Neural progenitor cell (in vitro differentiated cells): ENCODE data around the gene EXOG. TPM values are rescaled to one million over a fixed set of nuclear protein-coding genes. Genes with fewer than 3 reads are reported as not detected.

Experiments used
- DNase-seq: peaks from one replicate; pipeline ENCODE4 v3.0.0-alpha.2; 2016; ENCODE audit warnings: low spot score
- H2AFZ ChIP-seq: fragments of 200-600 bp; sonication (generic); replicated peaks from 2 replicates; pipeline ENCODE4 v1.6.1; 2016; ENCODE audit warnings: antibody characterized with exemption
- H3F3A ChIP-seq: fragments of 200-600 bp; sonication (generic); 2 replicates; pipeline ENCODE4 v1.6.1; 2016; ENCODE audit warnings: antibody characterized with exemption, low read depth
- H3K27ac ChIP-seq: fragments of 200-600 bp; sonication (generic); 2 replicates; pipeline ENCODE4 v1.5.1; 2016; ENCODE audit warnings: mild to moderate bottlenecking
- H3K27me3 ChIP-seq: fragments of 200-600 bp; sonication (generic); 2 replicates; pipeline ENCODE4 v1.6.1; 2016; ENCODE audit warnings: mild to moderate bottlenecking, moderate library complexity
- H3K36me3 ChIP-seq: fragments of 200-600 bp; sonication (generic); 2 replicates; pipeline ENCODE4 v1.5.1; 2016
- H3K4me1 ChIP-seq: fragments of 200-600 bp; sonication (generic); 2 replicates; pipeline ENCODE4 v1.6.1; 2016; ENCODE audit warnings: mixed run types
- H3K4me2 ChIP-seq: fragments of 200-600 bp; sonication (generic); 2 replicates; pipeline ENCODE4 v1.6.1; 2016
- H3K4me3 ChIP-seq: fragments of 200-600 bp; sonication (generic); 2 replicates; pipeline ENCODE4 v1.5.1; 2016
- H3K79me2 ChIP-seq: fragments of 200-600 bp; sonication (generic); 2 replicates; pipeline ENCODE4 v1.6.1; 2016; ENCODE audit warnings: low read depth
- H3K9ac ChIP-seq: fragments of 200-600 bp; sonication (generic); 2 replicates; pipeline ENCODE4 v1.6.1; 2016
- H3K9me3 ChIP-seq: fragments of 200-600 bp; sonication (generic); 2 replicates; pipeline ENCODE4 v1.5.1; 2016; ENCODE audit warnings: low read depth
- H4K20me1 ChIP-seq: fragments of 200-600 bp; sonication (generic); 2 replicates; pipeline ENCODE4 v1.6.1; 2016; ENCODE audit warnings: low read depth
- H3K27ac Mint-ChIP-seq: 3 replicates; pipeline ENCODE4 v1.8.0; 2021; ENCODE audit warnings: mixed read lengths
- H3K27me3 Mint-ChIP-seq: 2 replicates; pipeline ENCODE4 v1.8.0; 2022; ENCODE audit warnings: low read depth, mild to moderate bottlenecking, inconsistent platforms, moderate library complexity, mixed read lengths; ENCODE audit not compliant: insufficient read depth
- H3K36me3 Mint-ChIP-seq: 3 replicates; pipeline ENCODE4 v1.8.0; 2021; ENCODE audit warnings: mixed read lengths
- H3K4me1 Mint-ChIP-seq: 3 replicates; pipeline ENCODE4 v1.8.0; 2021; ENCODE audit warnings: mixed read lengths
- H3K4me3 Mint-ChIP-seq: 3 replicates; pipeline ENCODE4 v1.8.0; 2021; ENCODE audit warnings: mild to moderate bottlenecking, moderate library complexity, mixed read lengths
- H3K9me3 Mint-ChIP-seq: 3 replicates; pipeline ENCODE4 v1.8.0; 2020; ENCODE audit warnings: mixed read lengths
- CTCF ChIP-seq: fragments of 200-600 bp; sonication (generic); IDR thresholded peaks from 2 replicates; pipeline ENCODE4 v1.5.1; 2017; ENCODE audit warnings: antibody characterized with exemption, mild to moderate bottlenecking
- EZH2 ChIP-seq: fragments of 200-600 bp; sonication (generic); IDR thresholded peaks from 2 replicates; pipeline ENCODE4 v1.6.1; 2017; ENCODE audit warnings: antibody characterized with exemption, mild to moderate bottlenecking, moderate library complexity
- EZH2phosphoT487 ChIP-seq: fragments of 200-600 bp; sonication (generic); IDR thresholded peaks from 2 replicates; pipeline ENCODE4 v1.6.1; 2017; ENCODE audit warnings: antibody characterized with exemption
- total RNA-seq: library from RNA; depleted of rRNA; stranded (reverse); fragments of >200 nt; gene quantifications from 2 replicates; pipeline ENCODE4 v1.2.3, GENCODE V29; 2015; ENCODE audit warnings: low replicate concordance

The EXOG gene
- total RNA-seq, 1 donor from 2014 or later: 11.6 TPM

- no peaks in the 10 kb centered on the region for H3K4me1 ChIP-seq
- no peak overlapping the region for H3K4me3 ChIP-seq
- Mint-ChIP-seq H3K4me3 (no peak overlapping the region), H3K9me3 (peaks cover 68% of the 10 kb centered on the region), H3K36me3 (peaks cover 51% of the 10 kb centered on the region), H3K27ac (no peak overlapping the region), H3K4me1 (no peaks in the 10 kb centered on the region), H3K27me3 (no peaks in the 10 kb centered on the region)
- H3K79me2 ChIP-seq: peaks cover 100% of the 10 kb centered on the region
- TF ChIP-seq CTCF (no peak), EZH2 (no peak), EZH2phosphoT487 (no peak)
- no peaks in the 10 kb centered on the region for H3K36me3 ChIP-seq
- H2AFZ ChIP-seq: no peak overlapping the region
- H4K20me1 ChIP-seq: peaks cover 29% of the 10 kb centered on the region
- H3K27ac ChIP-seq: no peak overlapping the region
- no peaks in the 10 kb centered on the region for H3K27me3 ChIP-seq
- peaks cover 18% of the 10 kb centered on the region for H3K9me3 ChIP-seq
- no peak overlapping the region for H3K9ac ChIP-seq
- H3F3A ChIP-seq: no peaks in the 10 kb centered on the region
- DNase-seq: no peak
- H3K4me2 ChIP-seq: no peak overlapping the region
Observed at GRCh38 chr3:38465588-38466154, 30.5 kb upstream of the EXOG start.

DNA sequence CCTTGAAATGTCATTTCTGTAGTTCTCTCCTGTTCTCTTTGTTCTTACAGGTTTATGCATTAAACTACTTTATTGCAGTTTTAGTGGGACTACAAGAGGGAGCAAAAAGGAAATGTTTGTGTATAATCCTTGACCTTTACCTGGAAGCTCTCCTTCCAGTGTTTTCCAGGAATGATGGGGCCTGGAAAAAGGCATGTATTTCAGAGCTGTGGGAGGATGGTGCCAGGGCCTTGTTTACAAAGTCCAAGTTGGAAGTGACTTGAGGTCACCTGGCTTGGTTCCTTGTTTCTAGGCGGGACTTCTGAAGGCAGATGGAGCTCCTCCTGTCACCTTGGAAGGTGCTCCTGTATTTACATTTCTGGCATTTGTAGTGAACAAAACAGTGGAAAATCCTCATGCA lies 27.4 kb upstream of the EXOG start:
- H3K4me3 ChIP-seq: no peak overlapping the region
- H3K27me3 ChIP-seq: no peaks in the 10 kb centered on the region
- H3K36me3 ChIP-seq: no peaks in the 10 kb centered on the region
- TF ChIP-seq CTCF (no peak), EZH2 (no peak), EZH2phosphoT487 (no peak)
- H3F3A ChIP-seq: no peaks in the 10 kb centered on the region
- H3K27me3 Mint-ChIP-seq: no peaks in the 10 kb centered on the region
- no peak overlapping the region for H3K9ac ChIP-seq
- peaks cover 26% of the 10 kb centered on the region for H4K20me1 ChIP-seq
- H3K4me1 ChIP-seq: no peaks in the 10 kb centered on the region
- peaks cover 20% of the 10 kb centered on the region for H3K9me3 ChIP-seq
- H3K27ac ChIP-seq: no peak overlapping the region
- H3K79me2 ChIP-seq: peaks cover 100% of the 10 kb centered on the region
- no peak overlapping the region for H3K4me3 Mint-ChIP-seq
- no peak overlapping the region for H2AFZ ChIP-seq
- H3K36me3 Mint-ChIP-seq: peaks cover 52% of the 10 kb centered on the region
- peaks cover 3% of the 10 kb centered on the region for H3K4me1 Mint-ChIP-seq
- peaks cover 67% of the 10 kb centered on the region for H3K9me3 Mint-ChIP-seq
- H3K27ac Mint-ChIP-seq: no peak overlapping the region
- DNase-seq: no peak
- H3K4me2 ChIP-seq: no peak overlapping the region

- H3K4me1 ChIP-seq: no peaks in the 10 kb centered on the region
- peaks cover 20% of the 10 kb centered on the region for H3K9me3 ChIP-seq
- no peaks in the 10 kb centered on the region for H3K27me3 ChIP-seq
- peaks cover 100% of the 10 kb centered on the region for H3K79me2 ChIP-seq
- H2AFZ ChIP-seq: no peak overlapping the region
- no peak overlapping the region for H3K27ac Mint-ChIP-seq
- H3K9ac ChIP-seq: no peak overlapping the region
- peaks cover 63% of the 10 kb centered on the region for H3K9me3 Mint-ChIP-seq
- no peaks in the 10 kb centered on the region for H3K27me3 Mint-ChIP-seq
- no peak overlapping the region for H3K4me2 ChIP-seq
- peaks cover 3% of the 10 kb centered on the region for H3K4me1 Mint-ChIP-seq
- peaks cover 37% of the 10 kb centered on the region for H4K20me1 ChIP-seq
- no peak for TF ChIP-seq CTCF
- TF ChIP-seq EZH2phosphoT487: no peak
- no peak for TF ChIP-seq EZH2
- no peaks in the 10 kb centered on the region for H3F3A ChIP-seq
- DNase-seq: no peak
- no peaks in the 10 kb centered on the region for H3K36me3 ChIP-seq
- H3K4me3 Mint-ChIP-seq: no peak overlapping the region
- H3K27ac ChIP-seq: no peak overlapping the region
- H3K4me3 ChIP-seq: no peak overlapping the region
- peaks cover 50% of the 10 kb centered on the region for H3K36me3 Mint-ChIP-seq
Observed at GRCh38 chr3:38469852-38470251, 26.3 kb upstream of the EXOG start.
